Frontal cortex (tissue), 4 donors: ENCODE measurements around the gene GBGT1. TPM values are rescaled to one million over a fixed set of nuclear protein-coding genes. Genes with fewer than 3 reads are reported as not detected.

ENCODE experiments used
- DNase-seq, 2 donors: peaks; one replicate each; pipeline ENCODE4 v3.0.0; 2012; ENCODE audit warnings: low spot score in 2 of 2
- FAIRE-seq: peaks from 2 replicates; lab custom pipeline; 2012; peaks lifted over from hg19 to GRCh38; lab: Jason Lieb, UNC
- total RNA-seq: library from RNA; depleted of rRNA; stranded (reverse); fragments of >200 nt; gene quantifications from one replicate; pipeline ENCODE4 v1.2.3, GENCODE V29; 2014
- donor health status: control.
- donor health status: control.
- donor health status: control.

Gene GBGT1
- total RNA-seq, 1 donor from 2014 or later: 2.0 TPM

DNA sequence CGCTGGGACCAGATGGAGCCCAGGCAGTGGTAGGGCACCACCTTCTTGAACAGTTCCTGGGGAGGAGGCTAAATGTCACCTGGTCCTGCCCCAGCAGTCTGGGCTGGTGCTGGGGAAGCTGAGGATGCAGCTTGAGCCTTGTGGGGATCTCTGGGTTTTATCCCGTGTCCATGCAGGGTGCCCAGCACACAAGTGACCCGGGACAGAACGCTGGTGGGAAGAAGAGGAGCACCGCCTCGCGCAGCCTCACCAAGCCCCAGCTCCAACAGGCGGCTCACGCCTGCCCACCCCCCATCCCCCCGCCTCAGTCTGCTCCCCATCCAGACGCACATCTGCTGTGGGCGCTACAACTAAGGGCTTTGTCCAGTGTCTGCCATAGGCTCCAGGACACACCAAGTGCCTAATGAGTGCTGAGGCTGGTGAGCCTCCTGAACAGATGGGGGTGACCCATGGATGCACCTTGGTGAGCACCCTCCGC, 56.4 kb downstream of the GBGT1 start:
- FAIRE-seq (no peak), DNase-seq (no peak)

DNA sequence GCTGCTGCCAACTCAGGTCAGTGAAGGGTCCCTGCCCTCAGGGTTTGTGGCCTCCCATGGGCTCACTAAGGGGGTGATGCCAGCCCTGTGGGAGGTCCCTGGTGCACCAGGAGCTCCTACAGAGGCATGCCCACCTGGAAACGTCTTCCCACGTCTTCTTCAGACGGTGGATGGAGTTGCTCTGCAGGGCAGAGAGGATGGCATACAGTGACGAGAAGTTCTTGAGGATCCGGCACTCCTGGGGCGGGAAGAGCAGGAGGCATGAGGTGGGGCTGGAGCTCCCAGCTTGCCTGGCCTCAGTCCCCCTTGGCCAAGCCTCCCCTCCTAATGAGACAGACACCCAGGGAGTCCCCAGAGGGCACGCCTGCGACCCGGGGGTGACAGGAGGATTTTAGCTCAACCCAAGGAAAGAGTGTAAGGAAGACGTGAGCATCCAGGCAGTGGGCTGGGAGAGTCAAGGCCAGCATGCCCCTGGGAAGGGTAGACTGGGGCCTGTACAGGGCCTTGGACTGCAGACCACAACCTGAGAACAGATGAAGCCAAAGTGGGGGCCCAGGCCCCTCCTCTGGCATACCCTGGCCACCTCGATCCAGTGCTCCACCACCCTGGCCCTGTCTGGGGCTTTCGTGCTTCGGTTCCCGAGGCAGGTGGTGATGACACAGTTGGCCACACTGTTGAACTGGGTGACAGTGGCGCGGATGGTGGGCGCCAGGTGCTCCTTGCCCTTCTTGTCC, 57.0 kb downstream of the GBGT1 start:
- FAIRE-seq (no peak), DNase-seq (no peak)

DNA sequence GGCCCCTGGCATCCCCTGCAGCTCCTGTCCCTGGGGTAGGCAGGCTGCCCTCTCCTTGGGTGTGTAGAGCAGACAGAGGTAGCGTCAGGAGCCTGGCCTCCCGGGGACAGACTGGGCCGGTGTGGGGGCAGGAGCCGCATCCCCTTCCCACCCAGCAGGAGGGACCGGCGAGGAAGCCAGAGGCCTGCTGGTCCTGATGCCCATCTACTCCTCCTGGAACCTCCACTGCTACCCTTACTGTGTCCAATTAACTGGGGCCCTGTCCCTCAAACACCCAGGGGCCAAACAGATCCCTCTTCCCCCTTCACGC, 58.3 kb downstream of the GBGT1 start:
- DNase-seq: no peak
- no peak for FAIRE-seq

DNA sequence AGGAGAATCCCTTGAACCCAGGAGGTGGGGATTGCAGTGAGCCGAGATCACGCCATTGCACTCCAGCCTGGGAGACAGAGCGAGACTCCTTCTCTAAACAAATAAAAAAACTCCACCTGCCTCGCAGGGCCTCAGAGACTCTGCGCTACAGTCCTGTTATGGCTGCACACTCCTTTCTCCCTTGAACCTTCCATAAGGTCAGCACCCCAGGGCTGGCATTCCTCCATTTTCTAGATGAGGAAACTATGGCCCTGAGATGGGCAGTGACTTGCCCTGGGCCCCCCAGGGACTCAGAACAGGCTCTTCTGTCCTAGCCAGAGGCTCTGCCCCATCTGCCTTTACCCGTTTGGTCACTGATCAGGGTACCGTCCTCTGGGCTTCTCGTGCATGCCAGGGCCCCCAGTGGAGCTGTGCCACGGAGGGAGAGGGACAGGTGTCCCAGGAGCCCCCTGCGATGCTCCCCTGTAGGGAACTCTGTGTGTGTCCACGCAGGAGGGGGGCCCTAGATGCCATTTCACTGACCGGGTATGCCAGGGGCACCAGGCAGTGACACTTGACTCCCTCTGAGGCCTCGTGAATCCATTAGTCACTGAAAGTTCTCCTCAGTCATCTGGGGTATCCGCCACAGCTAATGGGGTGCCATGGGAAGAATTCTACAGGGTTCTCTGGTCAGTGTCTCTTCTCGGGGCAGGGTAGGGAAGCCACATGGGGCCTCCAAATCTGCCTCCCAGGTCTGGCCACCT, 58.8 kb downstream of the GBGT1 start:
- no peak for DNase-seq
- FAIRE-seq: no peak

DNA sequence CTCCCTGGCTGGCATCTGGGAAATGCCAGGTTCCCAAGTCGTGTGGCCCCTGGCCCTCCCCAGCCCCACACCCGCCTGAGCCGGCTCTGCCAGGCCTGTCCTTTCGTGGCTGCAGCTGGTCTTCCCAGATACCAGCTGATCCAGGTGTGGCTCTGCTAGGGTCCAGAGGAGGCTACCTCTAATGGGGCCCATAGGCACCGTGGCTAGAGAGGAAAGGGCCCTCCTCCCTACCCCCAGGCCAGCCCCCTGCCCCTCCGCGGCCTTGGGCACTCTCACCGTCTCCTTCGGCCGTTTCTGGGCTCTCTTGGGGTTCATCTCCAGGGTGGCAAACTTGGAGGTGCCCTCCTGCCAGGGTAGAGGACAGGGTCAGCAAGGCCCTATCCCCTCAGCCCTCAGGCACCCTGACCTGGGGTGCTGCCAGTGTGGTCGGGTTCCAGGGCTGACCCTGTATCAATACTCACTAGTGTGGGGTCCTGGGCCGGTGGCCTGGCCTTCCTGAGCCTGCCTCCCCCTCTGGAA, 59.7 kb downstream of the GBGT1 start:
- FAIRE-seq (no peak), DNase-seq (no peak)

DNA sequence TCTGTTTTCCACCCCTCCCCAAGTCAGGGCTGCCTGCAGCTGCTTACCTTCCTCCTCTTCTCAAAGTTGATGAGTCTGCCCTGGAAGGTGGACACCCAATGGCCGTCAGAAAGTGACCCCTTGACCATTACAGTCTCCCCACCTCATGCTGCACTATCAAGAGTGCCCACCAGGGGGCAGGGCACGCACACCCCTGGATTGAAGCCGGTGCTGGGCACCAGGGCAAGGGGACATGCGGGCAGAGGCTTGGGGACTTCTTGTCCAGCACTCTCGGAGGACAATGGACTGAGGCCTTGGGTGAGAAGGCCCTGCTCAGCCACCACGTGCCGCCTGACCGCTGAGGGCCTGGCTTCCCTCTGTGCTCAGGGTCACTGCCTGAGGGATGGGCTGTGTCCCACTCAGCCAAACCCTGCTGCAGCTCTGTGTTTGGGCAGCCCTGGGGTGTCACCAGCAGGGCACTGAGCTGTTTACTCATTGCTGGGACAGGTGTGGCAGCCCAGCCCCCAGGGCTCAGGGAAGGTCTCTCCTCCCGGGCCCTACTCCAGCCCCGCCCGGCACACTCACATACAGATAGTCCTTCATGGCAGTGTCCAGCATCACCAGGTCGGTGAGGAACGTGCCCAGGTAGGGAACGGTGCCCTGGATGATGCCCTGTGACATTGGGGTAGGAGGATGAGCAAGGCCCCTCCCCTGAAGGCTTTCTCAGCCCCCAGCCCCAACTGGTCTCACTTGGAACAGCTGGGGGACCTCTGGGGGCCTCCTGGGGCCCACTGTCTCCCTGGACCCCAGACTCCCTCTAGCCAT, 60.3 kb downstream of the GBGT1 start:
- DNase-seq (peak; percentile 77 to 84), FAIRE-seq (no peak)

Other genes with a start within 250 kb of the GBGT1 start
- 36.7 TPM for gene TSC1, start 219.3 kb downstream of the GBGT1 start, total RNA-seq
- gene GFI1B, start 185.2 kb downstream of the GBGT1 start, total RNA-seq: 0.41 TPM
- gene GTF3C5, start 132.9 kb downstream of the GBGT1 start, total RNA-seq: 31.0 TPM
- gene CEL, start 101.9 kb downstream of the GBGT1 start, total RNA-seq: 0.41 TPM
- 79.9 TPM for gene RALGDS, start 42.7 kb downstream of the GBGT1 start, total RNA-seq
- gene OBP2B, start 45.3 kb upstream of the GBGT1 start, total RNA-seq: not detected
- not detected for gene ABO, start 111.3 kb upstream of the GBGT1 start, total RNA-seq
- gene SURF6, start 172.3 kb upstream of the GBGT1 start, total RNA-seq: 18.8 TPM
- gene MED22, start 184.2 kb upstream of the GBGT1 start, total RNA-seq: 15.1 TPM
- gene RPL7A, start 184.3 kb upstream of the GBGT1 start, total RNA-seq: 1,196 TPM
- gene SURF1, start 192.6 kb upstream of the GBGT1 start, total RNA-seq: 13.9 TPM
- gene SURF2, start 192.6 kb upstream of the GBGT1 start, total RNA-seq: 17.1 TPM
- gene SURF4, start 212.1 kb upstream of the GBGT1 start, total RNA-seq: 91.3 TPM
- gene STKLD1, start 212.5 kb upstream of the GBGT1 start, total RNA-seq: 1.2 TPM